ENCODE measurements around the gene ASB18.

Gene ASB18

DNA sequence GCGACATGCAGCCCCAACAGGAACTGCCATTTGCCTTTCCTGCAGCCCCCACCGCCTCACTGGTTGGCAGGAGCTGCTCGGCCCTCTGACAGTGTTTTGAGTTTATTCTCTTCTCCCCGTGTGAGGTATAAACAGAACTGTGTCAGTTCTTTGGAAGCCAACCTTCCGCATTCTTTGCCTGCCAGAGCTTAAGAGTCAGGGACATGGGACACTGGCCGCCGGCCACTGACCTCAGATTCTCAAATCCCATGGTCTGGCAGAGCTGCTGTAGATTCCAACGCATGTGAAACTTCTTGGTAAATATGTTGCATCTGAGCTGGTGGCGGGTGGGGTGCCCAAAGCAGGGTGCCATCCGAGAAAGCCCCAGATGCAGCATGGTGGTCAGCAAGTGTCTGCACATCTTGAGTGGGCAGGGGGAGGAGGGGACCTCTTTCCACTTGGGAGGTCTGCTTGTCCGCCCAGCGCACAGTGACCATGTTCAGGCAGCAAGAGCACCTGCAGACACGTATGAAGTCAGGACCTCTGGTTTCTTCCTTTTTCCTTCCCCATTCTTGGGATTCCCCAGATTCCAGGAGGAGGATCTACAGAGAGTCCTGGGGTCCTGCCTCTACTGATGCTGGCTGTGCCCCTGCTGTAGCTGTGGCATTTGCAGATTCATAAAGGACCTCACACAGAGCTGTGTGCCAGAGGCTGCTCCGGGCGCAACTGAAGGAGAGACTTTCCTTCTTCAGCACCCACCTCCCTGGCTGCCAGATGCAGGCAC, 23.8 kb downstream of the ASB18 start:
- no peak for DNase-seq

DNA sequence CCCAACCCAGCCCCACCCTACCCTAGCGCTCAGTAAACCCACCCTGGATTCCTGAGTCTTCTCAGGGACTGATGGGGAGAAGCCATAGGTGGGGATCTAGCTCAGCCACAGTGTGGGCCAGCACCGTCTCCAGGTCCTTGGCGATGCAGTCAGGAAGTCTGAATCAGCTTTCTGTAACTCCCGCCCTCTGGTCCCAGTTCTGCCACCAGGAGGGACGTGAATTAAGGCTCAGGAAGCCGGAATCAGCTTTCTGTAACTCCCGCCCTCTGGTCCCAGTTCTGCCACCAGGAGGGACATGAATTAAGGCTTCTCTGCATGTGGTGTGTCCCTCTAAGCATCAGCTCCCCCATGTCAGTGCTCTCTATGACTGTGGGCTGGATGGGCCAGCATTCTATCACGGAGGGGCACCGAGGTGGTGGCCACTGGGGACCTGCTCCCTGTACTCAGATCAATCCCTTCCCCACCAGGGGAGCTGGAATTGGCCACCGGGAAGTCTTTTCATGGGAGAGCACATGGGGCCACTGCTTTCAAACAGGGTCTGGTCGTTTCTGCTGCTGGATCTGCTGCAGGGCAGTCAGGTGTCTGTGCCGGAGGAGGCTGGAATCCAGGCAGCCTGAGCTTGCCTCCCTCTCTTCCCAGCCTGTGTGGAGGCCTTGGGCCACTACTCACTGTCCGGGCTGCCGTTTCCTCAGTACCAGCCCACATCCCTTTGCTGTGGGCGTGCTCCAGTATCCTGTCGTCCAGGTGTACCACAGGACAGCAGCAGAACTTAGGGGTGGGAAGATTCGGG, 24.7 kb downstream of the ASB18 start:
- DNase-seq = no peak

DNA sequence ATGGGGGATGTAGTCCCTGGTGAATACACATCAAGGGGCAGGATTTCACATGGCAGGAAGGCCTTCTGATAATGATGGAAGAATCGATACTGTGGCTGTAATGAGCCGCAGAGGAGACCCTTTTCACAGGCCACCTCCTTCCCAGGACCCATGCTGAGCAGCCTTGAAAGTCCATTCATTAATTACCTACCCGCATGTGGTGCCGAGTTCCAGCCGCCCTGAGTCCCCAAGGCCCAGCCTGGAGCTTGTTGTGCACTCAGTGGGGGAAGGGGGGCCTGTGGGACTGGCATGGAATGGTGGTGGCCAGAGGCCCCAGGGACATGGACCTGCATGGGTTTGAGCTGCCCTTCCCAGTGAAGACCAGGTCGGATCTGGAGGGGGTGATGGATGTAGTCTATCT, 25.5 kb downstream of the ASB18 start:
- DNase-seq = no peak

GRCh38 chr2:236237468-236238190, 26.6 kb downstream of the ASB18 start:
- no peak for DNase-seq

- DNase-seq = no peak
These were observed 27.4 kb downstream of the ASB18 start for GRCh38 chr2:236236559-236237452.

GRCh38 chr2:236229186-236229585, 35.0 kb downstream of the ASB18 start:
- DNase-seq = no peak

- no peak for DNase-seq
These were observed 40.5 kb downstream of the ASB18 start for GRCh38 chr2:236223675-236224074.

GRCh38 chr2:236221798-236222197, 42.4 kb downstream of the ASB18 start:
- no peak for DNase-seq

DNA sequence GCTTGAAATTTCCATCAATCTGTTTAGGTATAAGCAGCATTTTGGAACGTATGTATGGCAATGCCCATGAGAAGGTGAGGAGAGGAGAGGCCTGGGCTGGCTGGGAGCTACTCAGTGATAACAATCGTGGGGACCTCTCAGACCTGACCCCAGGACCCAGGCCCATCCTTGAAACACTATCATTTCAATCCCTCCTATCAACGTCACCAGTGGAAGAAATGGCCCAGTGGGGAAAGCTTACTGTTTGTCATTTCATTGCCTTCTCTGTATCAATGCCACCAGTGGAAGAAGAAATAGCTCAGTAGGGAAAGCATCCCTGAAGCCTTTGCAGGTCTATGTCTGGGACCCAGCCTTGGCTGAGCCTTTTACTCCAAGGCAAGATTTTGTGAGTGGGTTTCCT, 44.8 kb downstream of the ASB18 start:
- DNase-seq = no peak

GRCh38 chr2:236217926-236218325, 46.3 kb downstream of the ASB18 start:
- DNase-seq = no peak

- no peak for DNase-seq
These were observed 47.5 kb downstream of the ASB18 start for GRCh38 chr2:236216711-236217110.

DNA sequence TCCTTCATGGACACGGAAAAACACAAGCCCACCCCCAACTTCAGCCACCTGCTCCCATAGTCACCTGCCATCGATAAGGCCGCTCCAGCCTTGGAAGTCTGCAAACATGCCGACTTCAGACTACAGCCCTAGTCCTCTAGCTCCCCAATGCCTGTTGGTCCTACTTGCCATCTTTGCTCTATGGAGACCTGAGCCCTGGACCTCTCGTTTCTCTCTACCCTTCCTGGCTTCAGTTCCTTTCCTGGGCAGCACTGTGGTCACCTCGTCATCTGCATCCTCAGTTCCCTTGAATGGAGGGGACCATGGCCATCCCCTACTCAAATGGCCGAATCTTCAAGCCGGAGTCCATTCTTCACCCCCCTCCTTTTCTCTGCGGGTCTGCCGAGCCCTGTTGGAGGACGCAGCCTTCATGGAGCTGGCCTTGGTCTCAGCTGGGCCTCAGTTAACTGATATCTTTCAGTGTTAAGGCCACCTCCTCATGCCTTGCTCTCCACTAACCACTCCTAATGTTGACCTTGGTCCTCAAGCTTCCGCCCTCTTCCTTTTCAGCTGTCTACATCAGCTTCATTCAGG, 48.4 kb downstream of the ASB18 start:
- no peak for DNase-seq

- no peak for DNase-seq
These were observed 49.0 kb downstream of the ASB18 start for GRCh38 chr2:236215196-236215595.

- DNase-seq = no peak
These were observed 49.7 kb downstream of the ASB18 start for GRCh38 chr2:236214376-236214995.

- no peak for DNase-seq
These were observed 52.9 kb downstream of the ASB18 start for GRCh38 chr2:236211296-236211695.

- DNase-seq = peak in 1 of 2 experiments; percentile 15
These were observed 53.7 kb downstream of the ASB18 start for GRCh38 chr2:236210536-236210935.

DNA sequence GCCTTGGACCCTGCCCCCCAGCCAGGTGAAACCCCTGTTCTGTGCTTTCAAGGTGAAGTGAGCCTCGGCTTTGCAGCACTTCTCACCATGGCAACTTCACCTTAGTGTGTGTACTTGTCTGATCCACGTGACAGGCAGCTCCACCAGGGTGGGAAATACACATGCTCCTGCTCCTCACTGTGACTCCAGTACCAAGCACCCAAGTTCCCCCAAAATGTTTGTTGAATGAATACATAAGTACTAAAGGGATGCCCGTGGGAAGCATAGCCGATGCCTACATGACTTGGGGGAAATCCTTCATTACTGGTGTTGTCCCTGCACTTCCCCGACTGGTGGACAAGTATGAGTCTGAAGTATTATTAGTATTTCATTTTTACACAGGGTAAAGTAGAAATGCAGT, 54.2 kb downstream of the ASB18 start:
- DNase-seq = no peak

- no peak for DNase-seq
These were observed 54.7 kb downstream of the ASB18 start for GRCh38 chr2:236209535-236209934.

DNA sequence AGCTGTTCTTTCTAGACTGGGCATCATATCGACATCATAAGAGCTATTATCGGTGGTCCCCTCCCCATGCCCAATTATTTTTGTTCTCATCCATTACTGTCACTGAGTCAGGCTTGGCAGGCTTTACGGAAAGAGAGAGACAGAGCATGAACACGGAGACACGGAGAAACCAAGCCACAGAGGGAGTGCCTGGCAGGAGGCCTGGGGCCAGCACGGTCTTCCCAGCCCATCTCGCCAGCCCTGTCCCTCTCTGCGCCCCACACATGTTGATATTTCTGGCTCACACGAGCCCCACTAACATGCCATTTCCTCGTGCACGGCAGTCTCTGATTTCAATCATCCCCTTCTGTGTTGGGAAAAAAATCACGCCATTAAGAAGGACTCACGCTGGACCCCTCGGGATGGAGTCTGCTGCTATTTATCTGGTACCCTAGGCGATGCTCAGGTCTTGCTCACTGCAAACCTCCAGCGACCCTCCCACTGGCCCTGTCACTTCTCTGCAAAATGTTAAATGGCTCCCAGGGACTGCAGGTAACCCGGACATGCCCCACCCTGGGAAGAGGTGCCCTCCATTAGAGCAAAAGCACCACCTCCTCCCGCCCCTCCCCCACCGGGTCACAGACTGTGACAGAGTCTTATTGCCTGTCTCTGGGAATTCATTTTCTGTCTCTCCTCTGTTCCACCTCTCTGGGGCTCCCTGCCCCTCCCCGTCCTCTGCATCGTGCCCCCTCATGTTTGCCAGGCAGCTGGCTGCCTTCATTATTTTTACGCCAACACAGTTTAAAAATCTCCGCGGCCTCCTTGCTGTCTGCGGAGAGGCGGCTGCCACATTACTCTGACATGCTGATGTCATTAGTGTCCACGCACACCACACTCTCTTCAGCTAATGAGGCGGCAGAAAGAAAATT, 55.9 kb downstream of the ASB18 start:
- no peak for DNase-seq

- DNase-seq = no peak
These were observed 56.7 kb downstream of the ASB18 start for GRCh38 chr2:236207472-236207871.
